Stimulated activated CD4-positive, alpha-beta T cell treated with anti-CD3 and anti-CD28 coated beads, TNF-alpha, amount 100 ng/mL, for 24 hours (primary cell): ENCODE results near the gene PATE4.

ENCODE experiments used
- DNase-seq, 3 experiments: peaks; one replicate each; pipeline ENCODE4 v3.0.0-alpha.2; 2020; ENCODE audit warnings: low read depth in 3 of 3

PATE4 gene

GRCh38 chr11:125887373-125888324, 54.5 kb downstream of the PATE4 start, which contains the start of gene HYLS1:
HYLS1 (plus strand) TSS chr11:125887668; CDS start chr11:125899369, 11,701 bp downstream.
- peak; percentile 92 to 95 (median 93) for DNase-seq
